Smooth muscle cell (in vitro differentiated cells): Measurements from ENCODE around the gene PIP5K1B. TPM values are rescaled to one million over a fixed set of nuclear protein-coding genes. Genes with fewer than 3 reads are reported as not detected.

Source experiments
- DNase-seq: peaks from one replicate; lab custom pipeline; 2025; ENCODE audit not compliant: unreplicated experiment; lab: John Stamatoyannopoulos, UW
- H2AFZ ChIP-seq: fragments of 200-600 bp; sonication (generic); 2 replicates; pipeline ENCODE4 v1.6.0; 2016; ENCODE audit warnings: antibody characterized with exemption, low read depth, mild to moderate bottlenecking
- H3F3A ChIP-seq: fragments of 200-600 bp; sonication (generic); 2 replicates; pipeline ENCODE4 v1.6.0; 2017; ENCODE audit warnings: antibody characterized with exemption, low read depth
- H3K27ac ChIP-seq: fragments of 200-600 bp; sonication (generic); 2 replicates; pipeline ENCODE4 v1.5.1; 2016; ENCODE audit warnings: low read depth, mild to moderate bottlenecking
- H3K27me3 ChIP-seq: fragments of 200-600 bp; sonication (generic); 2 replicates; pipeline ENCODE4 v1.6.1; 2016; ENCODE audit warnings: low read depth, mild to moderate bottlenecking
- H3K36me3 ChIP-seq: fragments of 200-600 bp; sonication (generic); 2 replicates; pipeline ENCODE4 v1.5.1; 2016; ENCODE audit warnings: low read depth
- H3K4me1 ChIP-seq: fragments of 200-600 bp; sonication (generic); 2 replicates; pipeline ENCODE4 v1.5.1; 2016; ENCODE audit warnings: low read depth
- H3K4me2 ChIP-seq: fragments of 200-600 bp; sonication (generic); 2 replicates; pipeline ENCODE4 v1.6.0; 2016; ENCODE audit warnings: mild to moderate bottlenecking
- H3K4me3 ChIP-seq: fragments of 200-600 bp; sonication (generic); 2 replicates; pipeline ENCODE4 v1.5.1; 2016; ENCODE audit warnings: mild to moderate bottlenecking
- H3K79me2 ChIP-seq: fragments of 200-600 bp; sonication (generic); 2 replicates; pipeline ENCODE4 v1.6.0; 2016; ENCODE audit warnings: low read depth, mild to moderate bottlenecking
- H3K9ac ChIP-seq: fragments of 200-600 bp; sonication (generic); 2 replicates; pipeline ENCODE4 v1.6.0; 2016; ENCODE audit warnings: low read depth
- H3K9me3 ChIP-seq: fragments of 200-600 bp; sonication (generic); replicated peaks from 2 replicates; pipeline ENCODE4 v1.5.1; 2016; ENCODE audit warnings: low read depth
- H4K20me1 ChIP-seq: fragments of 200-600 bp; sonication (generic); 2 replicates; pipeline ENCODE4 v1.6.0; 2016; ENCODE audit warnings: low read depth
- CTCF ChIP-seq: fragments of 200-600 bp; sonication (generic); IDR thresholded peaks from 2 replicates; pipeline ENCODE4 v1.5.1; 2017; ENCODE audit warnings: borderline replicate concordance, mild to moderate bottlenecking, antibody characterized with exemption; ENCODE audit not compliant: insufficient read depth, poor library complexity, severe bottlenecking
- WGBS: methylation state at CpG from one replicate; pipeline ENCODE4 v1.1.7; 2016; ENCODE audit warnings: low lambda C conversion rate; 5-methylcytosine and 5-hydroxymethylcytosine counted together
- polyA plus RNA-seq: library from polyadenylated mRNA; unstranded; fragments of >200 nt; fragmentation: Nextera tagmentation; extraction: Ambion mirVana; gene quantifications from 2 replicates; pipeline ENCODE4 v1.2.1, GENCODE V29; 2016
- total RNA-seq: library from RNA; depleted of rRNA; stranded (reverse); fragments of >200 nt; gene quantifications from 2 replicates; pipeline ENCODE4 v1.2.3, GENCODE V29; 2014

Gene PIP5K1B
- total and polyA plus RNA-seq, 2 experiments from 2014 or later, result not detected

GRCh38 chr9:68726489-68726888 is 21.4 kb downstream of the PIP5K1B start:
- Histone ChIP-seq H3K27ac (no peak overlapping the region), H3K4me3 (no peak overlapping the region), H3K36me3 (no peaks in the 10 kb centered on the region), H3K79me2 (no peaks in the 10 kb centered on the region), H3K27me3 (no peaks in the 10 kb centered on the region), H3K9ac (no peak overlapping the region), H3K4me1 (no peaks in the 10 kb centered on the region), H3K9me3 (no peaks in the 10 kb centered on the region), H3K4me2 (no peak overlapping the region), H4K20me1 (no peaks in the 10 kb centered on the region), H3F3A (no peaks in the 10 kb centered on the region), H2AFZ (no peak overlapping the region)
- DNase-seq, result no peak
- no peak for TF ChIP-seq CTCF
- 91% methylated on average over 5 of the region's 5 CpGs for WGBS

GRCh38 chr9:68727636-68728035 is 22.6 kb downstream of the PIP5K1B start:
- Histone ChIP-seq H3K27me3 (no peaks in the 10 kb centered on the region), H3K4me3 (no peak overlapping the region), H4K20me1 (no peaks in the 10 kb centered on the region), H3K9me3 (no peaks in the 10 kb centered on the region), H3F3A (no peaks in the 10 kb centered on the region), H3K4me1 (no peaks in the 10 kb centered on the region), H3K36me3 (no peaks in the 10 kb centered on the region), H3K27ac (no peak overlapping the region), H3K79me2 (no peaks in the 10 kb centered on the region), H3K9ac (no peak overlapping the region), H3K4me2 (no peak overlapping the region), H2AFZ (no peak overlapping the region)
- no peak for TF ChIP-seq CTCF
- DNase-seq, result no peak
- WGBS, result 86% methylated on average over 2 of the region's 2 CpGs

- no peaks in the 10 kb centered on the region for H3K27me3 ChIP-seq
- no peak overlapping the region for H3K4me2 ChIP-seq
- no peaks in the 10 kb centered on the region for H4K20me1 ChIP-seq
- no peak overlapping the region for H3K4me3 ChIP-seq
- TF ChIP-seq CTCF, result no peak
- H3K9ac ChIP-seq, result no peak overlapping the region
- H3K4me1 ChIP-seq, result no peaks in the 10 kb centered on the region
- H2AFZ ChIP-seq, result no peak overlapping the region
- H3K36me3 ChIP-seq, result no peaks in the 10 kb centered on the region
- no peak overlapping the region for H3K27ac ChIP-seq
- no peaks in the 10 kb centered on the region for H3K9me3 ChIP-seq
- no peaks in the 10 kb centered on the region for H3F3A ChIP-seq
- H3K79me2 ChIP-seq, result no peaks in the 10 kb centered on the region
- DNase-seq, result no peak
- WGBS, result 76% methylated on average over 1 of the region's 1 CpG
Observed at GRCh38 chr9:68728731-68729130, 23.7 kb downstream of the PIP5K1B start.

GRCh38 chr9:68730570-68731235 is 25.7 kb downstream of the PIP5K1B start:
- WGBS, result 80% methylated on average over 2 of the region's 2 CpGs
- H3K27me3 ChIP-seq, result no peaks in the 10 kb centered on the region
- no peak for DNase-seq

More at GRCh38 chr9:68730570-68731235, 25.7 kb downstream of the PIP5K1B start:
- Histone ChIP-seq H2AFZ (no peak overlapping the region), H3K4me1 (no peaks in the 10 kb centered on the region), H3K9me3 (no peaks in the 10 kb centered on the region), H3K4me3 (no peak overlapping the region), H3F3A (no peaks in the 10 kb centered on the region), H3K79me2 (no peaks in the 10 kb centered on the region), H3K9ac (no peak overlapping the region), H3K36me3 (no peaks in the 10 kb centered on the region), H3K4me2 (no peak overlapping the region), H3K27ac (no peak overlapping the region), H4K20me1 (no peaks in the 10 kb centered on the region)
- no peak for TF ChIP-seq CTCF
